Measurements from ENCODE around the gene ABLIM1. TPM values are rescaled to one million over a fixed set of nuclear protein-coding genes. Genes with fewer than 3 reads are reported as not detected.

The ABLIM1 gene
- total RNA-seq, 1 experiment from 2014 or later: 274 TPM

GRCh38 chr10:114402871-114403540 is 255.1 kb downstream of the ABLIM1 start:
- H3K27ac ChIP-seq (ENCODE audit: low read length): peak overlapping the region; percentile 95
- ATAC-seq (no peak), DNase-seq (ENCODE audit: low read depth, low spot score) (no peak)
- intact Hi-C loops (cut with micrococcal nuclease; ENCODE audit: unreplicated experiment) (loop anchor here (5.0 kb wide), 1 partner anchor 96 kb away; no protein-coding TSS in a partner anchor), in situ Hi-C loops (cut with HindIII; ENCODE audit: low pct_unique_long_range_greater_than_20kb, low sequenced_read_pairs) (no loop called here)
- BruUV-seq (replicated peaks): no TSS peak
- peaks cover 62% of the 10 kb centered on the region for H3K4me1 ChIP-seq (ENCODE audit: control insufficient read depth, insufficient read depth, low read length)
- POLR2A ChIA-PET: interaction anchor here (0.9 kb wide), 1 partner anchor 96 kb away, joined by 3 read pairs; no protein-coding TSS in a partner anchor
- peak overlapping the region; percentile 77 to 92 for H3K4me3 ChIP-seq (ENCODE audit: low read depth in 2 of 2, low read length in 2 of 2)
- no peaks in the 10 kb centered on the region for H3K27me3 ChIP-seq (ENCODE audit: control insufficient read depth, insufficient read depth, low read length)
- no peaks in the 10 kb centered on the region for H3K36me3 ChIP-seq (ENCODE audit: control insufficient read depth, insufficient read depth, low read length)
- CTCF ChIA-PET: interaction anchor here (0.6 to 1.4 kb wide), 3 partner anchors 68 to 99 kb away, joined by 3 to 9 read pairs (median 4); no protein-coding TSS in a partner anchor
- no peaks in the 10 kb centered on the region for H3K9me3 ChIP-seq (ENCODE audit: control insufficient read depth, insufficient read depth, low read depth, low read length)
- TF ChIP-seq CTCF (IDR thresholded peaks at IDR 0.05) (no peak), TCF7L2 (IDR thresholded peaks at IDR 0.05; ENCODE audit: low read depth, low read length) (no peak), REST (IDR thresholded peaks at IDR 0.05; ENCODE audit: insufficient read depth in 1 of 2, low read depth in 2 of 2, low read length in 1 of 2) (no peak), POLR2AphosphoS5 (IDR thresholded peaks at IDR 0.05; ENCODE audit: low read depth, low read length) (no peak), SIN3A (IDR thresholded peaks at IDR 0.05; ENCODE audit: borderline replicate concordance, insufficient read depth, low read depth, low read length) (no peak; the same call in 1 of the 2 replicates)

GRCh38 chr10:114402233-114402632 is 255.8 kb downstream of the ABLIM1 start:
- no TSS peak for BruUV-seq (replicated peaks)
- peak overlapping the region; percentile 77 to 92 for H3K4me3 ChIP-seq (ENCODE audit: low read depth in 2 of 2, low read length in 2 of 2)
- H3K36me3 ChIP-seq (ENCODE audit: control insufficient read depth, insufficient read depth, low read length): no peaks in the 10 kb centered on the region
- H3K27me3 ChIP-seq (ENCODE audit: control insufficient read depth, insufficient read depth, low read length): no peaks in the 10 kb centered on the region
- TF ChIP-seq POLR2AphosphoS5 (IDR thresholded peaks at IDR 0.05; ENCODE audit: low read depth, low read length): no peak
- no peak for TF ChIP-seq REST (IDR thresholded peaks at IDR 0.05; ENCODE audit: insufficient read depth in 1 of 2, low read depth in 2 of 2, low read length in 1 of 2)
- no peak for TF ChIP-seq SIN3A (IDR thresholded peaks at IDR 0.05; ENCODE audit: borderline replicate concordance, insufficient read depth, low read depth, low read length)
- no peak for TF ChIP-seq CTCF (IDR thresholded peaks at IDR 0.05)
- TF ChIP-seq TCF7L2 (IDR thresholded peaks at IDR 0.05; ENCODE audit: low read depth, low read length): no peak
- ATAC-seq (no peak), DNase-seq (ENCODE audit: low read depth, low spot score) (no peak)
- no peaks in the 10 kb centered on the region for H3K9me3 ChIP-seq (ENCODE audit: control insufficient read depth, insufficient read depth, low read depth, low read length)
- H3K27ac ChIP-seq (ENCODE audit: low read length): peak overlapping the region; percentile 95
- in situ Hi-C loops (cut with HindIII; ENCODE audit: low pct_unique_long_range_greater_than_20kb, low sequenced_read_pairs) (no loop called here), intact Hi-C loops (cut with micrococcal nuclease; ENCODE audit: unreplicated experiment) (loop anchor here (5.0 kb wide), 1 partner anchor 95 kb away; no protein-coding TSS in a partner anchor)
- H3K4me1 ChIP-seq (ENCODE audit: control insufficient read depth, insufficient read depth, low read length): peaks cover 64% of the 10 kb centered on the region
- POLR2A ChIA-PET: no interaction called here
- CTCF ChIA-PET: interaction anchor here (1.1 kb wide), 1 partner anchor 26 kb away, joined by 3 read pairs; no protein-coding TSS in a partner anchor

All from Panc1 (cell line).